ENCODE data around the gene CDC42EP3.

Gene CDC42EP3

DNA sequence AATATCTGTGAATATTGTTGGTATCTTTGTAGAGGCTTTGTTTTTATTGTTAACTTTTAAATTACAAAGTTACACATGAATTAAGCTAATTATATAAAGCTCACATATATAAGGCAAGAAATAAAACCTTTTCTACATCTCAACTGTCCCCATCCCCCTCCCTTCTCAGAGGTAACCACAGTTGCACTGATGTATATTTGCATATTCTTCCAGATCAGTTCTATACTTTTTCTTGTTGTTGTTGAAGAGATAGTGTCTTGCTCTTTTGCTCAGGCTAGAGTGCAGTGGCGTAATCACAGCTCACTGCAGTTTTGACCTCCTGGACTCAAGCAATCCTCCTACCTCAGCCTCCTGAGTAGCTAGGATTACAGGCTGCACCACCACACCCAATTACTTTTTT, 36.0 kb upstream of the CDC42EP3 start:
- H3K4me1 ChIP-seq (ENCODE audit: control insufficient read depth, insufficient read depth, low read length): peaks cover 8% of the 10 kb centered on the region
- WGBS, 2 experiments: 89 to 95% methylated on average over 1 of the region's 1 CpG
- no peaks in the 10 kb centered on the region for H3K36me3 ChIP-seq (ENCODE audit: control insufficient read depth, insufficient read depth, low read length)
- H3K27ac ChIP-seq (ENCODE audit: insufficient read depth, low read depth, low read length, poor library complexity, severe bottlenecking): no peak overlapping the region
- H3K27me3 ChIP-seq (ENCODE audit: control insufficient read depth, insufficient read depth, low read length, poor library complexity, severe bottlenecking): no peaks in the 10 kb centered on the region
- no peak overlapping the region for H3K4me3 ChIP-seq (ENCODE audit: insufficient read depth, low read depth, low read length)
- peaks cover 2% of the 10 kb centered on the region for H3K9me3 ChIP-seq (ENCODE audit: control insufficient read depth, low read length)

DNA sequence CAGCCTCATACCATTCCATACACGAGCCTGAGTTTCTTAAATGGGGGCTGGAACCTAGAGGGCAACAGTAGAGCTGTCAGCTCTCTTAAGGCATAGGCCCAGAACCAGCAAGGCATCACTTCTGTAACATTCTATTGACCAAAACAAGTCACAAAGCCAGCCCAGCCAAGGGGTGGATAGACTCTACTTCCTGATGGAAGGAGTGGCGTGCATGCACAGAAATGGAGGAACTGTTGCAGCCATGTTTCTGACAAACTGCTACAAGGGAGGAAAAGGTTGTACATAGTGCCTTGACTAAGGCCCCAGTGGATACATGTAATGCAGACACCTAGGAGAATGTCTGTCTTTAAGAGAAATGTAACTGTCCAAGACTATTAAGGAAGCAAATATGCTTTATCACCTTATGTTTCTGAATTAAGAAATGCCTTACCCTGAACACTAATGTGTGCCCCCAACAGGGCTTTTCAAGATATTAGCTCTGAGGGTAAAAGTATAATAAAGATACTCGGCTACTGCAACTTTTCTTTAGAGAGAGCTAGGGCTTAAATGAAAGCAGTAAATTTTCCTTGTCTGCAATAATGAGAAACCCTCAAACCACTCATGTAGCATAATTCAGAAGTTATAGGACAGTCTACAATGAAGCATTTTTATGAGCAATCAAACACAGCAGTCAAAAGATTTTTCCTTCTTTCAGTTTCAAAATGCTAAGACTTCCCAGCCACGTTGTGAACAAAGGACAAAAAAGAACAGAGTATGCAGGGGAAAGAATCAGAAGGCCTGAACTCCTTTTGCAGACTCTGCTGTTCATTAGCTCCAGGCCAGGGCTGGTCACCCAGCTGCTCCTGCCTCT, 35.1 kb upstream of the CDC42EP3 start:
- Histone ChIP-seq H3K36me3 (ENCODE audit: control insufficient read depth, insufficient read depth, low read length) (no peaks in the 10 kb centered on the region), H3K27ac (ENCODE audit: insufficient read depth, low read depth, low read length, poor library complexity, severe bottlenecking) (no peak overlapping the region), H3K27me3 (ENCODE audit: control insufficient read depth, insufficient read depth, low read length, poor library complexity, severe bottlenecking) (no peaks in the 10 kb centered on the region), H3K9me3 (ENCODE audit: control insufficient read depth, low read length) (peaks cover 2% of the 10 kb centered on the region), H3K4me1 (ENCODE audit: control insufficient read depth, insufficient read depth, low read length) (peaks cover 6% of the 10 kb centered on the region), H3K4me3 (ENCODE audit: insufficient read depth, low read depth, low read length) (no peak overlapping the region)
- 75 to 83% methylated on average over 4 of the region's 4 CpGs for WGBS, 2 experiments

DNA sequence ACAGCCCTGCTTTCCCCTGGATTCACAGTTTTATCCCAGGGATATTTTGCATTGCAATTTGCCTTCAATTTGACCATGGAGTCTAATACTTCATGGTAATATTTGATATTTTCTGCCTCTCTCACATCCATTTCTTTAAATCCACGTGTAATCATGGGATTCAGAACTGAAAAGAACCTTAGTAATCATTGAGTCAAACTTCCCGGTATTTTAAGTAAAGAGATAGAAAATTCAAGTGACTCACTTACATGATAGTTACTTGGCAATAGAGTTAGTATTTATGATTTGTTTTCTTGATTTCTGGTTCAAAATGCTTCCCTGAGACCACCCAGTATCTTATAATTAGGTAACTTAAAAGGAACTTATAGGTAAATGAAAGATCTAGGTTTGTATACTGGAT, 33.7 kb upstream of the CDC42EP3 start:
- H3K4me1 ChIP-seq (ENCODE audit: control insufficient read depth, insufficient read depth, low read length): no peaks in the 10 kb centered on the region
- no peak overlapping the region for H3K4me3 ChIP-seq (ENCODE audit: insufficient read depth, low read depth, low read length)
- WGBS, 2 experiments: 94% methylated on average over 2 of the region's 2 CpGs; no CpG with 5 or more reads in 1 of the 2 experiments
- no peak overlapping the region for H3K27ac ChIP-seq (ENCODE audit: insufficient read depth, low read depth, low read length, poor library complexity, severe bottlenecking)
- no peaks in the 10 kb centered on the region for H3K36me3 ChIP-seq (ENCODE audit: control insufficient read depth, insufficient read depth, low read length)
- H3K27me3 ChIP-seq (ENCODE audit: control insufficient read depth, insufficient read depth, low read length, poor library complexity, severe bottlenecking): no peaks in the 10 kb centered on the region
- H3K9me3 ChIP-seq (ENCODE audit: control insufficient read depth, low read length): no peaks in the 10 kb centered on the region

DNA sequence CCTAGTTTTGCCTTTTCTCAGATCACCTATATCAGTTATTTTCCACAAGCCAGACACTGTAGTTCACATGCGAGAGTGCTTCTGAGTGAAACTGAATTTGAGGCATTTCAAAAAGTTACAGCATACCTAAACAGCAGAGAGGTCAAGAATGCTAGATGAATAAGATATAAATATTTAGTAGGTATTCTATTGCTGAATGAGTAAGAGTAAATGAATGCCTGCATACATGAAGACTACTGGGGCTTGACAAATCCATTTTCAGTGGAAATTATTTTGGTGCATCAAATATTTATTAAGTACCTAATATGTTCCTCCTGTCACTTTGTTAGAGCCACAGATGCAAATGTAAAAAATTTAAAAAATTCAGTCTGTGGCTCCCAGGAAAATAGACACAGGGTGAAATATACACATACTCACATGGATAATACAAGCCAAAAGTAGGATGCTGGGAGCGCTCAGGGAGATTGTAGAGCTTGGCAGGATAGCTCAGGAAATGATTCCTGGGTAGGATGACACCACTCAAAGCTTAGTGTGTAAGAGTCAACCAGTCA, 27.6 kb upstream of the CDC42EP3 start:
- Histone ChIP-seq H3K9me3 (ENCODE audit: control insufficient read depth, low read length) (no peaks in the 10 kb centered on the region), H3K4me3 (ENCODE audit: insufficient read depth, low read depth, low read length) (no peak overlapping the region), H3K27ac (ENCODE audit: insufficient read depth, low read depth, low read length, poor library complexity, severe bottlenecking) (no peak overlapping the region), H3K27me3 (ENCODE audit: control insufficient read depth, insufficient read depth, low read length, poor library complexity, severe bottlenecking) (no peaks in the 10 kb centered on the region), H3K36me3 (ENCODE audit: control insufficient read depth, insufficient read depth, low read length) (no peaks in the 10 kb centered on the region), H3K4me1 (ENCODE audit: control insufficient read depth, insufficient read depth, low read length) (no peaks in the 10 kb centered on the region)
- 91 to 96% methylated on average over 2 of the region's 2 CpGs for WGBS, 2 experiments

DNA sequence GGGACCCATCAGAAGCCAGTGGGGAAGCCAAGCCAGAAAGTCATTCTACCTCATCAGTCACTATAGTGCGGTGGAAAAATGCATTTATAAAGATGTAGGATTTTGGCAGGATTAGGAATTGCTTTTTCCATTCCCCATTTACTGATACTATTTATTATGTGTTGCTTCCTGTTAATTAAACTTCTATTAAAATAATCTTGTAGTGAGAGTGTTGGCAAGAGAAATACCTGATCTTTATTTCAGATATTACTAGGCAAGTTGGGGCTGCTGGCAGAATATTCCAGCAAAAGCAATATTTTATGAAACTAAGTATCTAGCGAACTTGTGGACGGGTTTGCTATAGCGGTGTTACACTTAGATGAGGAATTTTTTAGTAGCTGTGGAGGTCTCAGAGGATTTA, 23.9 kb upstream of the CDC42EP3 start:
- Histone ChIP-seq H3K9me3 (ENCODE audit: control insufficient read depth, low read length) (no peaks in the 10 kb centered on the region), H3K36me3 (ENCODE audit: control insufficient read depth, insufficient read depth, low read length) (no peaks in the 10 kb centered on the region), H3K4me3 (ENCODE audit: insufficient read depth, low read depth, low read length) (no peak overlapping the region), H3K27ac (ENCODE audit: insufficient read depth, low read depth, low read length, poor library complexity, severe bottlenecking) (no peak overlapping the region), H3K27me3 (ENCODE audit: control insufficient read depth, insufficient read depth, low read length, poor library complexity, severe bottlenecking) (no peaks in the 10 kb centered on the region), H3K4me1 (ENCODE audit: control insufficient read depth, insufficient read depth, low read length) (no peaks in the 10 kb centered on the region)
- 98% methylated on average over 3 to 4 of the region's 4 CpGs for WGBS, 2 experiments

DNA sequence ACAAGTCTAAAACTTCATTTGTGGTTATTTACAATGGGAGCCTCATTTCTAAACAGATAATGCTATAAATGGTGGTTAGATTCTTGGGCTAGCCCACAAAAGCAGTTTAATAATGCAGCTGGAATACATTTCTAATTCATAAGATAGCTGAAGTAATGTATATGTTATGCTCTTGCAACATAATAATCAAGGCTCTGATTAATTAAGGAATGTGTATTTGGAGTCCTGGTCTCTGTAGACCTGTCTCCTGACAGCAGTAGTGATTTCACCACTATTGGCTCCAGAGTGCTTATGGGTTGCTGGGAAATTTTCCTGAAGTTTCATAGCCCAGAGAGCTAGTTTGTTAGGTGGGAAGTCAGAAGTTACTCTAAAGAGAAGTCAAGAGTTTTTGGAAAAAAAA, 21.3 kb upstream of the CDC42EP3 start:
- no peak overlapping the region for H3K4me3 ChIP-seq (ENCODE audit: insufficient read depth, low read depth, low read length)
- no peaks in the 10 kb centered on the region for H3K4me1 ChIP-seq (ENCODE audit: control insufficient read depth, insufficient read depth, low read length)
- H3K36me3 ChIP-seq (ENCODE audit: control insufficient read depth, insufficient read depth, low read length): no peaks in the 10 kb centered on the region
- H3K27me3 ChIP-seq (ENCODE audit: control insufficient read depth, insufficient read depth, low read length, poor library complexity, severe bottlenecking): no peaks in the 10 kb centered on the region
- H3K27ac ChIP-seq (ENCODE audit: insufficient read depth, low read depth, low read length, poor library complexity, severe bottlenecking): no peak overlapping the region
- H3K9me3 ChIP-seq (ENCODE audit: control insufficient read depth, low read length): no peaks in the 10 kb centered on the region

DNA sequence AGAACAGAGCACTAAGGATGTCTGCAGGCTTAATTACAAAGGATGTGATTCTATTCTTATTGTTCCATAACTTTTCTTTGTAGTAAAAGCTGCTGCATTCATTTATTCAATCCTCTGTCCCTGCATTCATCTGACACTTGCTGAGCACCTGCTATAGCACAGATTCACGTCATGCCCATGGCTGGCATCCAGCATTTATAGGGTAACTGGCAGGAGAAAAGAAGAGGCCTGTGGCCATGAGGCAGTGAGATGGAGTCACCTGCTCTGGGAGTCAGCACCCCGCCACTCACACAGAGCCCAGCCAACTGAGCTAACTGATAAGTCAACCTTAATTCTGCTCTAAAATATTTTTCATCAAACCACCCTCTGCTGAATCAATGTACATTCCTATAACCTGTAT, 18.3 kb upstream of the CDC42EP3 start:
- H3K36me3 ChIP-seq (ENCODE audit: control insufficient read depth, insufficient read depth, low read length): no peaks in the 10 kb centered on the region
- H3K4me1 ChIP-seq (ENCODE audit: control insufficient read depth, insufficient read depth, low read length): no peaks in the 10 kb centered on the region
- H3K27me3 ChIP-seq (ENCODE audit: control insufficient read depth, insufficient read depth, low read length, poor library complexity, severe bottlenecking): no peaks in the 10 kb centered on the region
- no peaks in the 10 kb centered on the region for H3K9me3 ChIP-seq (ENCODE audit: control insufficient read depth, low read length)
- 85 to 92% methylated on average over 2 of the region's 2 CpGs for WGBS, 2 experiments
- H3K4me3 ChIP-seq (ENCODE audit: insufficient read depth, low read depth, low read length): no peak overlapping the region
- no peak overlapping the region for H3K27ac ChIP-seq (ENCODE audit: insufficient read depth, low read depth, low read length, poor library complexity, severe bottlenecking)

DNA sequence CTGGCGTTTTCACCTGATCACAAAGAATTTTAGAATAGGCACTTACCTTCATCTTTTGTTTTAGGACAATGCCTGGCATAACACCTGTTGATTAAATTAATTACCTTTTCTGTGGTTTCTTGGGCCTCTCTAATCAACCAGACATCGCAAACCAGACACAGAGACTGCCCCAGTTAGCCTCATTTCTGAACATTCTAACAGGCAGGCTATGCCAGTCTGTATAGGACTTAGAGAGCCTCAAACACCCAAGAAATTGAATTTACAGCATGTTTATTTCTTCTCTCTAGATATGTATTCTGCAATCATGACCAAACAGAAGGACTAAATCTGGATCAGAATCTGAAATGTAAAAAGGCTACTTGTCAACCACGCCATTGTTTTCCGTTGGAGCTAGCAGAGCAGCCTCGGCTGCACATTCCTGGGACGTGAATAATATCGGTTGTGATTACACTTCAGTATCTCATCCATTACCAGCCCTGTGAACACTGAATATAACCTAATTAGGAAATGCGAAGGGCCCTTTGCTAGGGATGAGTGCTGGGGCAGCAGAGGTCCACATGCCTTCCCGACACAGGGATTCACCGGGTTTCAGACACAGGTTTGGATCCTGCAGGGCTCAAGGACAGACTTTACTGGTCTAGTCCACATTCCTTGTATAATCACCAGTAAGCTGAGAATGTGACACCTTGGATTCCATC, 17.5 kb upstream of the CDC42EP3 start:
- Histone ChIP-seq H3K4me3 (ENCODE audit: insufficient read depth, low read depth, low read length) (no peak overlapping the region), H3K36me3 (ENCODE audit: control insufficient read depth, insufficient read depth, low read length) (no peaks in the 10 kb centered on the region), H3K27me3 (ENCODE audit: control insufficient read depth, insufficient read depth, low read length, poor library complexity, severe bottlenecking) (no peaks in the 10 kb centered on the region), H3K4me1 (ENCODE audit: control insufficient read depth, insufficient read depth, low read length) (no peaks in the 10 kb centered on the region), H3K27ac (ENCODE audit: insufficient read depth, low read depth, low read length, poor library complexity, severe bottlenecking) (no peak overlapping the region), H3K9me3 (ENCODE audit: control insufficient read depth, low read length) (no peaks in the 10 kb centered on the region)
- WGBS, 2 experiments: 81 to 84% methylated on average over 10 of the region's 10 CpGs

DNA sequence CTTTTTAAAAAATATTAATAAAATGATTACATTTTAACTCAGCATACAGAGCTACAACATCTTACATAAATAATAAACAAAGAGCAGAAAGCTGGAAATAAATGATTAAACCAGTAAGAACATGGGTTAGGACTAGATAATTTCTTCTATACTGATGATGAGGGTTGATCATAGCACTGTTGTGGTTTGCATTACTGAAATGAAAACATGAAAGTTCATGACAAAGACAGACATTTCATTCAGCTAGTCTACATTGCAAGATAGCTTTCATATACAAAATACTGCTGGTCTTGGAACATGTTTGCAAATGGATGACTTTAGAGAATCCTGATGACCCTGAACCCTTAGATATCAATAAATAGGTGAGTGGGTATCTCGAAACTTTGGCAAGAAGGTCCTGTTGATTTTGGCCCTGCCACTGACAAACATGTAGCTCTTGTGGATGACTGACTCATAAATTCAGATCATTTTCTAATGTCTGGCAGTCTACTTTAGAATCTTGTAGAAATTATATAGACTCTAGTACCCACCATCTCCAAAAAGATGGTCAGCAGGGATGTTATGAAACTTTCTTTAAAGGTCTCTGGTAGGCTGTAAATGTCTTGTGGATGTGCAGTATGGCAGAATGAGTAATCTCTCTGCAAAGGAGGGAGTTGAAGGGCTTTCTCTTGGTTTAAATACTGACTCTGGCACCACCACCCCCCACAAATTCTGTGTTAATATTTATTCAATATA, 15.5 kb upstream of the CDC42EP3 start:
- Histone ChIP-seq H3K9me3 (ENCODE audit: control insufficient read depth, low read length) (no peaks in the 10 kb centered on the region), H3K27ac (ENCODE audit: insufficient read depth, low read depth, low read length, poor library complexity, severe bottlenecking) (no peak overlapping the region), H3K36me3 (ENCODE audit: control insufficient read depth, insufficient read depth, low read length) (no peaks in the 10 kb centered on the region), H3K4me1 (ENCODE audit: control insufficient read depth, insufficient read depth, low read length) (no peaks in the 10 kb centered on the region), H3K4me3 (ENCODE audit: insufficient read depth, low read depth, low read length) (no peak overlapping the region), H3K27me3 (ENCODE audit: control insufficient read depth, insufficient read depth, low read length, poor library complexity, severe bottlenecking) (no peaks in the 10 kb centered on the region)
- WGBS, 2 experiments: 91 to 100% methylated on average over 1 of the region's 1 CpG

DNA sequence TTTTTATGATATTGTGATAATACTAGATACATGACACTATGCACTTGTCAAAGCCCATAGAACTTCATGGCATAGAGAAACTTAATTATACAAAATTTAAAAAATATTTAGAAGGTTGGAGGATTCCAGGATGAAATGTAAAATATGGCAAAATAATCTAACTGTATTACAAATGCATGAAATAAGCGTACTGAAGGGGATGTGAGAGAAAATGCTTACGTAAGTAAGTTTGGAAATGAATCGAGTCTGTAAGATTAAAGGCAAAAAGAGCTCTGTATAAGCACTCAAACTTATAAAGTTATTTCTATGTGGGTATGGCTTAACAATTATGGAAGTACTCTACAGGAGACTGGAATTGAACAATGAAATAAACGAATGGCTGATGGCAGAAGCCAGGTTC, 13.4 kb upstream of the CDC42EP3 start:
- H3K27ac ChIP-seq (ENCODE audit: insufficient read depth, low read depth, low read length, poor library complexity, severe bottlenecking): no peak overlapping the region
- no peak overlapping the region for H3K4me3 ChIP-seq (ENCODE audit: insufficient read depth, low read depth, low read length)

More for the DNA sequence above, 13.4 kb upstream of the CDC42EP3 start:
- Histone ChIP-seq H3K27me3 (ENCODE audit: control insufficient read depth, insufficient read depth, low read length, poor library complexity, severe bottlenecking) (no peaks in the 10 kb centered on the region), H3K4me1 (ENCODE audit: control insufficient read depth, insufficient read depth, low read length) (no peaks in the 10 kb centered on the region), H3K9me3 (ENCODE audit: control insufficient read depth, low read length) (no peaks in the 10 kb centered on the region), H3K36me3 (ENCODE audit: control insufficient read depth, insufficient read depth, low read length) (no peaks in the 10 kb centered on the region)
- 76 to 81% methylated on average over 4 of the region's 4 CpGs for WGBS, 2 experiments
